GM23248 (cell line): ENCODE results near the gene CGB3.

Source experiments
- EZH2 ChIP-seq: fragments of 200-600 bp; sonication (generic); IDR thresholded peaks from 2 replicates; pipeline ENCODE4 v1.6.1; 2018; ENCODE audit warnings: antibody characterized with exemption, mild to moderate bottlenecking; ENCODE audit not compliant: insufficient read depth, poor library complexity, severe bottlenecking
- EZH2phosphoT487 ChIP-seq: fragments of 200-600 bp; sonication (generic); IDR thresholded peaks from 2 replicates; pipeline ENCODE4 v1.6.1; 2018; ENCODE audit warnings: antibody characterized with exemption, moderate library complexity, mild to moderate bottlenecking, low read depth; ENCODE audit not compliant: insufficient read depth

GRCh38 chr19:48982280-48982679 lies 41.9 kb downstream of the CGB3 start:
- TF ChIP-seq EZH2 (no peak), EZH2phosphoT487 (no peak)
